HCT116 (cell line): Measurements from ENCODE around the gene FGGY. TPM values are rescaled to one million over a fixed set of nuclear protein-coding genes. Genes with fewer than 3 reads are reported as not detected.

Experiments
- ATAC-seq: fragments of 200-7000 bp; cut with Tn5 transposase; 2 replicates; pipeline ENCODE4 v1.9.1; 2020; ENCODE audit warnings: mild to moderate bottlenecking, moderate library complexity
- BruUV-seq: library from RNA; stranded (reverse); fragments of 400-500 nt; replicated peaks from 2 replicates; lab custom pipeline; 2021; lab: Mats Ljungman, UMichigan
- CTCF ChIA-PET: fragments of 300-600 bp; sonication (Branson Sonifier 250); formaldehyde crosslinking; loops from one replicate; lab custom pipeline; 2021; ENCODE audit warnings: antibody characterized with exemption; lab: Charles Lee
- POLR2A ChIA-PET: fragments of 300-600, 350-600 bp; sonication (Branson Sonifier 250); formaldehyde crosslinking; loops from one replicate; lab custom pipeline; 2021; ENCODE audit warnings: antibody characterized with exemption; lab: Charles Lee
- RAD21 ChIA-PET, 2 experiments: fragments of 300-600 bp; sonication (Branson Sonifier 250); formaldehyde crosslinking; loops; one replicate each; lab custom pipeline; 2023; ENCODE audit warnings: low total read pairs in 2 of 2; ENCODE audit not compliant: uncharacterized antibody in 2 of 2, unreplicated experiment in 2 of 2, low non-redundant PET in 1 of 2; lab: Charles Lee
- DNase-seq: peaks from one replicate; pipeline ENCODE4 v3.0.0-alpha.2; 2010; ENCODE audit warnings: low read depth, low spot score
- H2AFZ ChIP-seq: fragments of 200-600 bp; shearing (Covaris generic), sonication (generic); 2 replicates; pipeline ENCODE4 v1.6.1; 2017; ENCODE audit warnings: low read depth, mixed run types, mixed read lengths, antibody characterized with exemption, low read length; ENCODE audit not compliant: poor library complexity, severe bottlenecking
- H3K27ac ChIP-seq: 2 replicates; pipeline ENCODE4 v1.5.1; 2012; ENCODE audit warnings: low read depth, low read length
- H3K27me3 ChIP-seq: fragments of 200-600 bp; sonication (generic); 2 replicates; pipeline ENCODE4 v1.6.1; 2016; ENCODE audit warnings: mixed run types, low read length, mixed read lengths; ENCODE audit not compliant: insufficient read depth
- H3K36me3 ChIP-seq, 2 experiments: fragments of 200-500 bp in 1 of 2; fragments of 200-600 bp in 1 of 2; sonication (Bioruptor generic) in 1 of 2; sonication (generic) in 1 of 2; 2 replicates each; pipeline versions ENCODE4 v1.5.1 to v1.6.1; 2014 to 2016; ENCODE audit warnings: low read length in 2 of 2, inconsistent platforms in 1 of 2, mixed read lengths in 1 of 2, mixed run types in 1 of 2; ENCODE audit not compliant: insufficient read depth in 2 of 2, control insufficient read depth in 1 of 2
- H3K4me1 ChIP-seq, 2 experiments: fragments of 200-600 bp in 1 of 2; sonication (generic) in 1 of 2; 2 replicates each; pipeline versions ENCODE4 v1.5.1 to v1.6.1; 2012 to 2017; ENCODE audit warnings: low read length in 2 of 2, inconsistent platforms in 1 of 2, mild to moderate bottlenecking in 1 of 2, mixed read lengths in 1 of 2, mixed run types in 1 of 2, moderate library complexity in 1 of 2; ENCODE audit not compliant: insufficient read depth in 2 of 2, control insufficient read depth in 1 of 2
- H3K4me2 ChIP-seq: fragments of 200-600 bp; sonication (generic); 2 replicates; pipeline ENCODE4 v1.6.1; 2017; ENCODE audit warnings: mixed run types, low read length, mixed read lengths
- H3K4me3 ChIP-seq, 2 experiments: fragments of 200-600 bp in 1 of 2; sonication (generic) in 1 of 2; replicated peaks in 1 of 2; 2 replicates each; pipeline ENCODE4 v1.5.1; 2011 to 2016; ENCODE audit warnings: low read length in 2 of 2, control low read depth in 1 of 2, low read depth in 1 of 2, mild to moderate bottlenecking in 1 of 2, mixed read lengths in 1 of 2, mixed run types in 1 of 2
- H3K79me2 ChIP-seq: fragments of 200-600 bp; sonication (generic); 2 replicates; pipeline ENCODE4 v1.6.1; 2017; ENCODE audit warnings: mild to moderate bottlenecking, mixed run types, low read length, moderate library complexity, mixed read lengths; ENCODE audit not compliant: insufficient read depth
- H3K9ac ChIP-seq: fragments of 200-600 bp; sonication (generic); 2 replicates; pipeline ENCODE4 v1.6.1; 2016; ENCODE audit warnings: low read length, mixed read lengths
- H3K9me2 ChIP-seq: fragments of 200-600 bp; sonication (generic), shearing (Covaris generic); 2 replicates; pipeline ENCODE4 v1.6.1; 2017; ENCODE audit warnings: mixed run types, mild to moderate bottlenecking, moderate library complexity; ENCODE audit not compliant: insufficient read depth
- H3K9me3 ChIP-seq, 2 experiments: fragments of 200-500 bp in 1 of 2; fragments of 200-600 bp in 1 of 2; sonication (Bioruptor generic) in 1 of 2; sonication (generic) in 1 of 2; 2 replicates each; pipeline ENCODE4 v1.6.1; 2014 to 2017; ENCODE audit warnings: low read length in 2 of 2, mixed read lengths in 2 of 2, inconsistent platforms in 1 of 2, low read depth in 1 of 2, mild to moderate bottlenecking in 1 of 2, mixed run types in 1 of 2, moderate library complexity in 1 of 2; ENCODE audit not compliant: control insufficient read depth in 1 of 2, insufficient read depth in 1 of 2
- H4K20me1 ChIP-seq: fragments of 200-600 bp; sonication (generic), shearing (Covaris generic); 2 replicates; pipeline ENCODE4 v1.6.1; 2017; ENCODE audit warnings: mixed run types, mild to moderate bottlenecking, moderate library complexity; ENCODE audit not compliant: insufficient read depth
- CBX3 ChIP-seq: IDR thresholded peaks from 2 replicates; pipeline ENCODE4 v1.6.1; 2012; ENCODE audit warnings: low read depth
- CEBPB ChIP-seq: IDR thresholded peaks from 2 replicates; pipeline ENCODE4 v1.6.1; 2012; ENCODE audit warnings: low read depth
- EGR1 ChIP-seq: IDR thresholded peaks from 2 replicates; pipeline ENCODE4 v1.6.1; 2012; ENCODE audit warnings: low read depth
- ELF1 ChIP-seq: IDR thresholded peaks from 2 replicates; pipeline ENCODE4 v1.6.1; 2012; ENCODE audit warnings: low read depth, borderline replicate concordance
- EZH2 ChIP-seq: fragments of 200-600 bp; sonication (generic); IDR thresholded peaks from 2 replicates; pipeline ENCODE4 v1.6.1; 2017; ENCODE audit warnings: antibody characterized with exemption, mixed run types
- EZH2phosphoT487 ChIP-seq: fragments of 200-600 bp; IDR thresholded peaks from 2 replicates; pipeline ENCODE4 v1.6.1; 2018; ENCODE audit warnings: antibody characterized with exemption, borderline replicate concordance
- FOSL1 ChIP-seq: IDR thresholded peaks from 2 replicates; pipeline ENCODE4 v1.6.1; 2012; ENCODE audit warnings: low read depth
- JUND ChIP-seq: IDR thresholded peaks from 2 replicates; pipeline ENCODE4 v1.6.1; 2012
- SIN3A ChIP-seq: IDR thresholded peaks from 2 replicates; pipeline ENCODE4 v1.6.1; 2012; ENCODE audit warnings: low read depth
- SRF ChIP-seq: IDR thresholded peaks from 2 replicates; pipeline ENCODE4 v1.6.1; 2012; ENCODE audit warnings: low read depth
- YY1 ChIP-seq: IDR thresholded peaks from 2 replicates; pipeline ENCODE4 v1.6.1; 2011; ENCODE audit warnings: low read length, low read depth, moderate library complexity, mild to moderate bottlenecking; ENCODE audit not compliant: insufficient replicate concordance; ENCODE audit errors: extremely low read depth
- ZFX ChIP-seq: fragments of 450-650 bp; IDR thresholded peaks from 2 replicates; pipeline ENCODE4 v1.6.1; 2017
- ZNF274 ChIP-seq: fragments of 200-500 bp; sonication (Bioruptor generic); IDR thresholded peaks from 2 replicates; pipeline ENCODE4 v1.6.1; 2014; ENCODE audit warnings: mild to moderate bottlenecking, low read depth, low read length, inconsistent platforms
- intact Hi-C: fragments of 100-400 bp; cut with micrococcal nuclease; formaldehyde crosslinking; loops from 2 replicates; pipeline ENCODE4 v1.10.0; 2022
- total RNA-seq: library from RNA; stranded (reverse); gene quantifications from one replicate; pipeline ENCODE4 v1.2.1, GENCODE V29; 2021; ENCODE audit not compliant: unreplicated experiment
- TF ChIP-seq, protein P1 (sequence below), 3 experiments: fragments of 200-600 bp in 1 of 3; sonication (generic) in 1 of 3; IDR thresholded peaks in 2 of 3; conservative IDR thresholded peaks in 1 of 3; 2 replicates each; pipeline ENCODE4 v1.5.1; 2012 to 2017; ENCODE audit warnings: low read depth in 2 of 3, low read length in 2 of 3, antibody characterized with exemption in 1 of 3, borderline replicate concordance in 1 of 3, control low read depth in 1 of 3, mild to moderate bottlenecking in 1 of 3, mixed read lengths in 1 of 3, mixed run types in 1 of 3, moderate library complexity in 1 of 3; ENCODE audit not compliant: insufficient read depth in 1 of 3
- TF ChIP-seq, protein P2 (sequence below): IDR thresholded peaks from 2 replicates; pipeline ENCODE4 v1.6.1; 2012; ENCODE audit warnings: low read depth
- TF ChIP-seq, protein P3 (sequence below): IDR thresholded peaks from 2 replicates; pipeline ENCODE4 v1.6.1; 2012

FGGY gene
- total RNA-seq, 1 experiment from 2014 or later = 10.6 TPM

DNA sequence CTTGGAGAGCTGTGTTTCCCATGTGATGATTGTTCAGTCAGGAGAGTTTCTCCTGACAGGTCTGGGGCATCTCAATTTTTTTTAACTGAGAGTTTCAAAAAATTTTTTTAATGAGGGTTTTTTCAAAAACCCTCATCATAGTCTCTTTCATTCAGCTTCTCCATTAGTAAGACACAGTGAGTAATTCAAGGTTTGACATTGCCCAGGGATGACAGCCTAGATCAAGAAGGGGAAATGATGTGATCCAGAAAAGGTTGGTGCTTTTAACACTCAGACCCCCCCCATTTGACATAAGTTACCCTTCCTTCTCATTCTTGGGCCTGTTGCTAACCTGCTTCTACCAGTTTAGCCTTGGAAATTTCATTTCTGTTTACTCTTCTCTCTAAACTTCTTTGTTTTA is 328.5 kb downstream of the FGGY start:
- H3K4me1 ChIP-seq = no peaks in the 10 kb centered on the region
- no TSS peak for BruUV-seq
- RAD21 ChIA-PET = no interaction called here

DNA sequence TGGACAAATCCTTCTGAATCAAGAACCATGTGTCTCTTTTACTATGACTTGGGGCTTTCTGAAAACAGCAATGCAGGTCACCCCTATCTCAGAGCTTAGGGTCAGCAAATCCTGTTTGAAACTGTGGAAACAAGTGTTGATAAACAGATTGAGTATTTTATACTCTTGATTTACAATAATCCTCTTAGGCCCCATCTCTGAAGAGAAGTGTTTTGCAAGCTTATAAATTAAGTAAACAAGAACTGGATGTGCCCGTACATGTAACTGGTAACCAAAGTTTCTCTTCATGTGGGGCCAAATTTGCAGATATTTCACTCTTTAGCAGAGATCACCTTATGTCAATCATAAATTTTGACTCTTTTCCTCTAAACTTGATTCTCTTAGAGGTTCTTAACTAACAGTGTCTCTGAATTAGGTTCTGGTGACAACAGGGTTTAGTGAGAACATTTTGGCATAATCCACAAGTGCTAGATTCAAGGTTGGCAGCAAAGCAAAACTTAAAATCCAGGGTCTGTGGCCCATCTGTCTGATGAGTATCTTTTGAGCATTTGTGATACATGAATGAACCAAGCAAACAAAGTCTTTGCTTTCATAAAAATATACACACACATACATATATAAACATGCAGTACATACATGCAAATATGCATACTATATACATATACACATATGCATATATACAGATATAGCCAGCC is 334.8 kb downstream of the FGGY start:
- ChIA-PET RAD21 (no interaction called here), CTCF (no interaction called here), POLR2A (no interaction called here)
- Histone ChIP-seq H3K36me3 (no peaks in the 10 kb centered on the region), H3K27ac (no peak overlapping the region), H3K79me2 (no peaks in the 10 kb centered on the region), H3K9ac (no peak overlapping the region), H3K4me3 (no peak overlapping the region), H3K27me3 (no peaks in the 10 kb centered on the region), H4K20me1 (no peaks in the 10 kb centered on the region), H2AFZ (no peak overlapping the region), H3K4me2 (no peak overlapping the region), H3K9me2 (no peaks in the 10 kb centered on the region), H3K4me1 (no peaks in the 10 kb centered on the region), H3K9me3 (no peaks in the 10 kb centered on the region)
- ATAC-seq (no peak), DNase-seq (no peak)
- no TSS peak for BruUV-seq
- intact Hi-C loops = no loop called here
- TF ChIP-seq CBX3 (no peak), CEBPB (no peak), ELF1 (no peak), EGR1 (no peak), SRF (no peak), EZH2 (no peak), ZNF274 (no peak), YY1 (no peak), SIN3A (no peak), EZH2phosphoT487 (no peak), JUND (no peak), ZFX (no peak)
- TF ChIP-seq, protein P1, sequence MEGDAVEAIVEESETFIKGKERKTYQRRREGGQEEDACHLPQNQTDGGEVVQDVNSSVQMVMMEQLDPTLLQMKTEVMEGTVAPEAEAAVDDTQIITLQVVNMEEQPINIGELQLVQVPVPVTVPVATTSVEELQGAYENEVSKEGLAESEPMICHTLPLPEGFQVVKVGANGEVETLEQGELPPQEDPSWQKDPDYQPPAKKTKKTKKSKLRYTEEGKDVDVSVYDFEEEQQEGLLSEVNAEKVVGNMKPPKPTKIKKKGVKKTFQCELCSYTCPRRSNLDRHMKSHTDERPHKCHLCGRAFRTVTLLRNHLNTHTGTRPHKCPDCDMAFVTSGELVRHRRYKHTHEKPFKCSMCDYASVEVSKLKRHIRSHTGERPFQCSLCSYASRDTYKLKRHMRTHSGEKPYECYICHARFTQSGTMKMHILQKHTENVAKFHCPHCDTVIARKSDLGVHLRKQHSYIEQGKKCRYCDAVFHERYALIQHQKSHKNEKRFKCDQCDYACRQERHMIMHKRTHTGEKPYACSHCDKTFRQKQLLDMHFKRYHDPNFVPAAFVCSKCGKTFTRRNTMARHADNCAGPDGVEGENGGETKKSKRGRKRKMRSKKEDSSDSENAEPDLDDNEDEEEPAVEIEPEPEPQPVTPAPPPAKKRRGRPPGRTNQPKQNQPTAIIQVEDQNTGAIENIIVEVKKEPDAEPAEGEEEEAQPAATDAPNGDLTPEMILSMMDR (IDR thresholded peaks at IDR 0.05 in 2 of 3, conservative IDR thresholded peaks at IDR 0.05 in 1 of 3; ENCODE audit: borderline replicate concordance in 1 of 3, insufficient read depth in 1 of 3, low read depth in 2 of 3, low read length in 2 of 3) = no peak
- TF ChIP-seq, protein P2, sequence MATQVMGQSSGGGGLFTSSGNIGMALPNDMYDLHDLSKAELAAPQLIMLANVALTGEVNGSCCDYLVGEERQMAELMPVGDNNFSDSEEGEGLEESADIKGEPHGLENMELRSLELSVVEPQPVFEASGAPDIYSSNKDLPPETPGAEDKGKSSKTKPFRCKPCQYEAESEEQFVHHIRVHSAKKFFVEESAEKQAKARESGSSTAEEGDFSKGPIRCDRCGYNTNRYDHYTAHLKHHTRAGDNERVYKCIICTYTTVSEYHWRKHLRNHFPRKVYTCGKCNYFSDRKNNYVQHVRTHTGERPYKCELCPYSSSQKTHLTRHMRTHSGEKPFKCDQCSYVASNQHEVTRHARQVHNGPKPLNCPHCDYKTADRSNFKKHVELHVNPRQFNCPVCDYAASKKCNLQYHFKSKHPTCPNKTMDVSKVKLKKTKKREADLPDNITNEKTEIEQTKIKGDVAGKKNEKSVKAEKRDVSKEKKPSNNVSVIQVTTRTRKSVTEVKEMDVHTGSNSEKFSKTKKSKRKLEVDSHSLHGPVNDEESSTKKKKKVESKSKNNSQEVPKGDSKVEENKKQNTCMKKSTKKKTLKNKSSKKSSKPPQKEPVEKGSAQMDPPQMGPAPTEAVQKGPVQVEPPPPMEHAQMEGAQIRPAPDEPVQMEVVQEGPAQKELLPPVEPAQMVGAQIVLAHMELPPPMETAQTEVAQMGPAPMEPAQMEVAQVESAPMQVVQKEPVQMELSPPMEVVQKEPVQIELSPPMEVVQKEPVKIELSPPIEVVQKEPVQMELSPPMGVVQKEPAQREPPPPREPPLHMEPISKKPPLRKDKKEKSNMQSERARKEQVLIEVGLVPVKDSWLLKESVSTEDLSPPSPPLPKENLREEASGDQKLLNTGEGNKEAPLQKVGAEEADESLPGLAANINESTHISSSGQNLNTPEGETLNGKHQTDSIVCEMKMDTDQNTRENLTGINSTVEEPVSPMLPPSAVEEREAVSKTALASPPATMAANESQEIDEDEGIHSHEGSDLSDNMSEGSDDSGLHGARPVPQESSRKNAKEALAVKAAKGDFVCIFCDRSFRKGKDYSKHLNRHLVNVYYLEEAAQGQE = no peak
- TF ChIP-seq, protein P3, sequence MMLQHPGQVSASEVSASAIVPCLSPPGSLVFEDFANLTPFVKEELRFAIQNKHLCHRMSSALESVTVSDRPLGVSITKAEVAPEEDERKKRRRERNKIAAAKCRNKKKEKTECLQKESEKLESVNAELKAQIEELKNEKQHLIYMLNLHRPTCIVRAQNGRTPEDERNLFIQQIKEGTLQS = no peak

More for the DNA sequence above, 328.5 kb downstream of the FGGY start:
- Histone ChIP-seq H3K36me3 (no peaks in the 10 kb centered on the region), H3K9ac (no peak overlapping the region), H3K9me2 (no peaks in the 10 kb centered on the region), H3K79me2 (no peaks in the 10 kb centered on the region), H3K4me2 (no peak overlapping the region), H3K9me3 (no peaks in the 10 kb centered on the region), H3K4me3 (no peak overlapping the region), H3K27ac (no peak overlapping the region), H4K20me1 (no peaks in the 10 kb centered on the region), H3K27me3 (no peaks in the 10 kb centered on the region), H2AFZ (no peak overlapping the region)
- CTCF ChIA-PET = no interaction called here
- TF ChIP-seq EZH2 (no peak), JUND (no peak), SIN3A (no peak), FOSL1 (no peak)
- DNase-seq = no peak
- intact Hi-C loops = no loop called here
- POLR2A ChIA-PET = no interaction called here
- ATAC-seq = no peak
